C1 segment of cervical spinal cord (tissue), 14 donors: Measurements from ENCODE around the gene AGAP1.

ENCODE experiments used
- DNase-seq, 14 donors: peaks; one replicate each; lab custom pipeline; 2025; lab: John Stamatoyannopoulos, UW

The AGAP1 gene

DNA sequence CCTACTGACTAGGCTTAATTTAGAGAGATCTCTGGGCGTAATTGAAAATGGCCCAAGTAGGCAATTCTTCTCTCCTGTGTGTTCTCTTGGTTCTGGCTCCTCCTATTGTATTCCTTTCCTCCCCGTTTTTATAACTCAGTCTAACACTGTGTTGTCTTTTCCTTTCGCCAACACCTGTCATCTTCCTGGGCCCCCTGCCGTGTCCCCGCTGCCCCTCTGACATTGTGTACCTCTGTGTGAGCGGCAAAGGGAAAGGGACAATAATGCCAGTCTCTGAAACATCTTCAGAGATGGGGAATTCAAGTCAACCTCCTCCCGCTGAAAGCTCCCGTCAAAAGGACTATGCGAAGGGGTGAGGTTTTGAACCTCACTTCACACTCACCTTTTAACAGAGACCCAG is 463.4 kb downstream of the AGAP1 start:
- peak in 1 of 14 donors; percentile 86 for DNase-seq

DNA sequence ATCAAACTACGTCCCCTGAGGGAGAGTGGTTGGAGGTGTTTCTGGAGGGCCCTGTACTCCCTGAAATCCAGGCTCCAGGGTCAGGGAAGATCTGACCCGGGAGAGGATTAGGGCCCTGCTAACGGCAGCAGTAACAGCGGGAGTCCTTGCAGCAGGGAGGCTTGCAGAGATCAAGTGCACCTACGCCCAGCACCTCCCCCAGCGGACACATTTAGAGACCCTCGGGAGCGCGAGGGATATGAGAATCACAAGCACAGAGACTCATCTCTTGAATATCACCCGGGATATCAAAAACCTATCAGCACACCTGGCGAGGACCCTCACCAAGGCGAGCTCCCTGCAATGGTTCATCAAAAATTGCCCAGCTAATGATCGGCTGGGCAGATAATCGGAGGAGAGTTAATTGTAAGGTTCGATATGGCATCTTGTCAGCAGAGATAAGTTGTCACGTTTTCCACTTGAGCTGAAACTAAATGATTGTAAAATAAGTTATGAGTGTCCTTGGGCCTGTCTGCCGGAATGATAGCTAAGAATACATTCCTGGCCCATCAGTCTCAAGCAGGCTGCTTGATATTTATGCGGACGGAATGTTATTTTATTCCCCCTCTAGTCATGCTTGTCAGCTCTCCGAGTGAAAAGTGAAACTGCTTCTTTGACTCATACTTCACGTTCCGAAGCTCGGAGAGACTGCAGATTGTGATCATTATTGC is 464.5 kb downstream of the AGAP1 start:
- no peak for DNase-seq

DNA sequence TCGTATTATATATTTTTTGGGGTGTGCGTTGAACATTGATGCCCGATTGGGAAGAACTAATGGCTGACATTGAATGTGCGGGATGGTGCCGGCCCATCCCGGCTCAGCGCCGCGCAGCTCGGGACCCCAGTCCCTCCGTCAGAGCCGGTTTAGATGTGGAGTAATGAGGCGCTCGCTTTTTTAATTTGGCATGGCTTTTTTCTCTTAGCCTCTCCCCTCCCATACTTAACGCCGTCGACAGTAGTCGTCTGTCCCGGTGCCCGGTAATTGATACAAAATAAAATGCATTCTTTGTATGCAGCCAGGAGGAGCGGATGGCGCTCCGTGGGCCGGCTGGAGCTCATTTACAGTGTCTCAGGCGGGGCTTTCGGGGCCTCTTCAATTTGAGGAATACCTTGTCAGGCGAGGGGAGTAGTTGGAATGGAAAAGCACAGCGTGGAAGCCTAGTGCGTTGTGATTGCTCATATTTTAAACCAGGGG is 465.1 kb downstream of the AGAP1 start:
- no peak for DNase-seq

DNA sequence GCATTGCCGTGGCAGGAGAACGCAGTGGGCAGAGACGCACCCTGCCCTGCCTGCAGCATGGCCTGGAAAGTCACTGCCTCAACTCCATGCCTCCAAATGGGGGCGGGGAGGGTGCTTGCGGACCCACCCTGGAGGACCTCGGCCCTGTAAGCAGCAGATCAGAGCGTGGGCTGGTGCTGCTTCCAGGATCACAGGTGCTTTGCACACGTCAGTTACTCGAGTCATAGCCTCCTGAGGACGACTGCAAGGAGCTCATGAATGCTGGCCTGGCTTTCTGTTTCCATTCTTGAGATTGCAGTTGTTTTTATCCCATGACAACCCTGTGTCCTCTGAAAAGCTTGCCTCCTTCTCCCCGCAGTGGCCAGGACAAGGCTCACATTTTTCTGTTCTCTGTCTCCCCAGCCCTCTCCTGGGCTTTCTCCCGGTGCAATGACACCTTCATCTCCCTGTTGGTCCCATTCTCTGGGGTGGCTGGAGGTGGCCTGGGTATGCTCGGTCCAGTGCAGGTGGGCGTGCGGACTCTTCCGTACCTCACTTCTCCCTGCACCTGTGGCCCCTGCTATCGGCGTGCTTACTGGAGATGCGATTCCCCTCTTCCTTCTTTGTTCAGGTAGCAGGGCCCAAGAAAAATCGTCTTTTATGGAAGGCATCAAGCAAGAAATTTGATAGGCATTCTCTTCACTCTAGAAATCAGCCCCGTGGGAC is 466.3 kb downstream of the AGAP1 start:
- no peak for DNase-seq

DNA sequence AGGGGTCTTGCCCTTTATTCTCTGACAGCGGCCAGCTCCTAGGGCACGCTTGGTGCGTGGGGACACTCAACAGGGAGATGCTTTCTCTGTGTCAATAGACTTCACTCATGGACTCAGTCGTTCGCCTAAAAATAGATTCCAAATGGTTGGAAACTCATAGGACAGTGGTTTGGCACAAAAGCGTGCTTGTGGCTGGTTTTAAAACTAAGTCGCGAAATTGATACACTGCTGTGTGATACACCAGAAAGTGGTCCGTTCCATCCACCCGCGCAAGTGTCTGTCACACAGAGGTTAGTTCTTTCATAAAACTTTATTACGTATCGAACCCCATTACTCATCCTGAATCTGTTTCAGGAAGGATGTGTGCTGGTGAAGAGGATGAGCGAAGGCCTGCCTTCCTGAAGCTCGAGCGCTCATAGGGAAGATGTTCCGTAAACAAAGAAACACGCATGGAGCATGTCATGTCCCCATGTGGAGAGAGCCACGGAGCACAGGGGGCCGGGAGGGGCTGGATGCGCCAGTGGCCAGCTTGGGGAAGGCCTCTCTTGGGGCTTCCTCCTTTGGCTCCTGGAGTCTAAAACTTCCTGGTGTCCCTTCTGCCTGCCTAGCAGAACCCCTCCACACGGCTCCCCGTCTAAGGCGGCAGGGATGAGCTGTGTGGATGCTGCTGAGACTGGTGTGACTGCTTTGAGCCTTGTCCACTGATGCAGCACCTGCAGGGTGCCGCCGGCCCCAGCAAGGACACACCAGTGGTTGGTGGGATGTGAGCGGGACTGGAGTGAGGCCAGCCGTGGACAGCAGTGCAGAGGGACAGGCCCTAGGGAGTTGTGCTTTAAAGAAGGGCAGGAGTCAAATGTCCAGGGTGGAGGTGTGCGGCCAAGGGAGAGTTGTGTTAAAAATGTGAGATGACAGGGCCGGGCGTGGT is 467.1 kb downstream of the AGAP1 start:
- no peak for DNase-seq

DNA sequence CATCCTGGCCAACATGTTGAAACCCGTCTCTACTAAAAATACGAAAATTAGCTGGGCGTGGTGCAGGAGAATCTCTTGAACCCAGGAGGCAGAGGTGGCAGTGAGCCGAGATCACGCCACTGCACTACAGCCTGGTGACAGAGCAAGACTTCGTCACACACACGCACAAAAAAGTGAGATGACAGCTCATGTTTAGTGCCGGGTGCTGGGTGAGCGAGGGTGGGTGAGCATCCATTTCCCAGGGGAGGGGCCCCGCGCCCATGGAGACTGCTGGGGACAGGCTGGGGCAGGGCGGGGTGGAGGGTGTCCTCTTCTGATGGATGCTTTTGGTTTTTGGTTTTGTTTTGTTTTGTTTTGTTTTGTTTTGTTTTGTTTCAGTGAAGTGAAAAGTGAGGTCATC is 467.9 kb downstream of the AGAP1 start:
- no peak for DNase-seq

DNA sequence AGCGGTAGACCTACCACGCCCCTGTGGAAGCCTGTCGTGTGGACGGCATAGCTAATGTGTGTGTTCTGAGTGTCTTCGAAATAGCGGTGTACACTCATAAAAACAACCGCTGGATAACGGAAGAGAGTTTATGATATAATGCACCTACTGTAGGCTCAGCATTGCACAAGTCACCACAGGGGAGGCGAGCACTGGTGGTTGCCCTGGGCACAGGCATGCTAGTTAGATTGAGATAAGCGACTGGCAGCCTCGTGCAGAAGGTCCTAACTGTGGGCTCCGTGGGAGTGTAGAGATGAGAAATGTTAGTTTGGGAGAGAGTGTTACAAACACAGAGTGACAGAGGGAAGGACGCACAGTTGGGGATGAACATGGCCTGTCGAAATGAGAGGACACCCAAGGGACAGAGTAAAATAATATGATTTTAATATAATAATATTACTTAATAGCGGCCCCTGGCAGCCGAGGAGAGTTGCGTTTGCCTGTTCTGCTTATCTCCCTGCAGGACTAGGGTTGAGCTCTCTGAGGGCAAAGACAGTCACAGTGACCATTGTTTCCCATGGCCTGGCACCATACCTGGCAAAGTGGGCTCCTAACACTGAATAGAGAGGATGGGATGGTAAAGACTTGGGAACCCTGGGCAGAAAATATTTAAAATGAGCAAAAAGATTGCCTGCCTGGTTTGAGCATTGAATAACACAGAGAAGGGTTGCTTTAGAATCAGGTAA is 470.2 kb downstream of the AGAP1 start:
- DNase-seq, result no peak

DNA sequence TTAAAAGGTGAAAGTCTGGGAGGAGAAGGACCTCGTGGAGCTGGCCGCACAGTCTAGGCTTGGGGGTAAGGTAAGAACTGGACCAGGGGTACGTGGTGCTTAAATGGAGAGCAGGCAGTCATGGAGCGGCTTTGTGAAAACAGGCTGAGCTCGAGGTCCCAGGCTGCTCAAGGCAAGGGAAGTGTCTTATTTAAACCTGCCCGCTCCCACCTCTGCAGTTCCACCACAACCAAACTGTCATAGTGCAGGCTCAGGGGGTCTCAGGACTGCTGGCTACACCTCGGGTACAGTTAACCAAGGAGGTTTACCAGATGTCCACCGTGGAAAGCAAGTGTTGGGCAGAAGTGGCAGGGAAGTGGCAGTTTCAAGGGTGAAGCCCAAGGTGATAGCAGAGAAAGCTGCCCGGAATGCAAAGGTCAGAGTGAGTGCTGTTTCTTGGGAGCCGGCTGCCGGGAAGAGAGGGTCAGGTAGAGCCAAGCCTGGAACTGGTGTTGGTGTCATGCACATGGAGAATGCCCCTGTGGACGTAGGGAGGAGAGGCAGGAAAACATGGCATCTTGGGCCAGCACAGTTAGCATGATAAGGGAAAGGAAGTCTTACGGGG is 471.0 kb downstream of the AGAP1 start:
- no peak for DNase-seq

DNA sequence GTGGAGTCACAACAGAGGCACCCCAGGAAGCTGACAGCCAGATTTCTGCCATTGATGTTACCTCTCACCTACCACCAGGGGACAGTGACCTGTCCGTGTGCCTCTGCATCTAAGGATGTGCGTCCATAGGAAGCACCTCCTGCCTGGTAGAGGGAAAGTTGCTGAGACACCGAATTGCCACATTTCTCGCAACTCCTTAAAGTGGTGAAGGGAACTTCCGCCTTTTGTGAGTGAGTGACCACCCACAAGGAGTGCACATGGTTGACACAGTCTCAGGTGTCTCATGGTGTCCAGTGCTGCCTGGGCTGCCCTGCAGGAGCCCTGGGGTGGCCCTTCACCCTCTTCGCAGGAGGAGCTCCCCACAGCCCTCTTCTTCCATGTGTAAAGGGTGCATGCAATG is 472.6 kb downstream of the AGAP1 start:
- DNase-seq, result no peak

DNA sequence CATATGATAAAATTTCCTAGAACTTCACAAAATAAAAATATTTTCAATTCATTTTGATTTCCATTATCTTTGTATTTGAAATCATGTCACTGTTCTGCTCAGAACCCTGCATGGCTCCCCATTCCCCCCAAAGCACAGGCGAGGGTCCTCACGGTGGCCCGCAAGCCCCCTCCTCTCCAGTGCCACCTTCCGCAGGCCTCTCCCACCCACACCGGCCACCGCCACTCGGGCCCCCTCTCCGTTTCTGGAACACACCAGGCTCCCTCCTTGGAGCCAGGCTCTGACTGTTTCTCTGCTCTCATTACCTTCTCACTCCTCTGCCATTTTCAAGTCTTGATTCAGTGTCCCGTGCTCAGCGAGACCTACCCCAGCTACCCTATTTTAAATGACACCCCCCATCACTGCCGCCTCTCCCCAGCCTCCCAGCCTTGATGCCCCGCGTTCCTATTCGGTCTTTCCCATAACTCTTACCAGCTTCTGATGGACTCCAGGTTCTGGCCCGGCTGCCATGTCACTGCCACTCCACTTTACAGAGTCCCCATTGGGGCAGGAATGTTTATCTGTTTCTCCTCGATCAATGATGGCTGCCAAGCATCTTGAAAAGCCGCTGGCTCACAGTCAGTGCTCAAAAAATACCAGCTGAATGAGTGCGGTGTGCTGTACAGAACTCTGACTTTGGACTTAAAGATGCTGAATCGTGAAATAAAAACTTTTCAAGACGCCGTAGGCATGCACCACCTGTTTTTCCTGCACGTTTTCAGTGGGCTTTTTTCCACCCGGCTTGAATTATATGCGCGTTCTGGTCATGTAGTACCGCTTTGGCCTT is 473.3 kb downstream of the AGAP1 start:
- DNase-seq, result no peak

DNA sequence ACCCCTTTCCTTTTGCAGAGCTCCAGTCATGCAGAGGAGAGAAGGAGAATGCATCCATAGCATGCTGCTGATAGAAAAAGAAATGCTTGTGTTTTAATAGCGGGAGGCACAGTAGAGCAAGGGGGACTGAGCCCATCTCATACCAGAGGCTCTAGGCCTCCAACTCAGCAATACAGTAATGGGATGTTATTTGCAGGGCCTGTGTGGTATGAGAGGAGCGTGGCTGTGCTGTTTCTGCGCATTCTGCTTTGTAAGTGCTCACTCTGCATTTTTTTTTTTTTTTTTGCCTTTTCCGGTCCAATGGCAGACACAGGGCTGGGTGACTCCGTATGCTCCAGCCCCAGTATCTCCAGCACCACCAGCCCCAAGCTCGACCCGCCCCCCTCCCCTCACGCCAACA is 474.3 kb downstream of the AGAP1 start:
- DNase-seq, result no peak

DNA sequence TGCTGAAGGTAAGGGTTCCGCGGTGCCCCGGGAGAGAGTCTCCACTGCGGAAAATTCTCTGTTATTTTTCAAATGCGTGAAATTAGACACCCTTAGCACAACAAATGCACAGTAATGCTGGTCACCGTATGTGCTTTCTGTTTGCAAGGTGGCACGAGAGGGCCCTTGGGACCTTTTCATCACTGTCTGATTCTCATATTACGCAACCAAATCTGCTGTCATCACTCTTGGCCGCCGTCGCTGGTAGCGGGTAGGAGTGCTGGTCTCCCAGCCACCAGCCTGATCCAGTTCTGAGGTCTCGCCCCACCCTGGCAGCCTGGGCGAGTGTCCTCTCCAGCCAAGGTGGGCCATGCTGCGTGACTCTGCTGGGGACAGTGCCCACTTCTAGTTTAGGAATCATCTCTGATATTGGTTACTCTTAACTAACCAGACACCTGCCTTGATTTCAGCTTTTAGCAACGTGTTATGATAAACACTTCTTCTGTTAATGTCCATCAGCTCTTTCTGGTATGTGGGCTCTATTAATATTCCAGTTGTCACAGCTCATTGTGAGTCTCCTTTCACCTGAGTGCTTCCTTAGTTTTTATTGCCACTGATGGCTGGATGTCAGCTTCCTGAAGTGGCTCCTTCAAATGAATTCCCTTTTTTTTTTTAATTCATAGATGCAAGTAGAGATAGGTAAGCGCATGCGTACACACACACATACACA is 474.9 kb downstream of the AGAP1 start:
- DNase-seq, result no peak

DNA sequence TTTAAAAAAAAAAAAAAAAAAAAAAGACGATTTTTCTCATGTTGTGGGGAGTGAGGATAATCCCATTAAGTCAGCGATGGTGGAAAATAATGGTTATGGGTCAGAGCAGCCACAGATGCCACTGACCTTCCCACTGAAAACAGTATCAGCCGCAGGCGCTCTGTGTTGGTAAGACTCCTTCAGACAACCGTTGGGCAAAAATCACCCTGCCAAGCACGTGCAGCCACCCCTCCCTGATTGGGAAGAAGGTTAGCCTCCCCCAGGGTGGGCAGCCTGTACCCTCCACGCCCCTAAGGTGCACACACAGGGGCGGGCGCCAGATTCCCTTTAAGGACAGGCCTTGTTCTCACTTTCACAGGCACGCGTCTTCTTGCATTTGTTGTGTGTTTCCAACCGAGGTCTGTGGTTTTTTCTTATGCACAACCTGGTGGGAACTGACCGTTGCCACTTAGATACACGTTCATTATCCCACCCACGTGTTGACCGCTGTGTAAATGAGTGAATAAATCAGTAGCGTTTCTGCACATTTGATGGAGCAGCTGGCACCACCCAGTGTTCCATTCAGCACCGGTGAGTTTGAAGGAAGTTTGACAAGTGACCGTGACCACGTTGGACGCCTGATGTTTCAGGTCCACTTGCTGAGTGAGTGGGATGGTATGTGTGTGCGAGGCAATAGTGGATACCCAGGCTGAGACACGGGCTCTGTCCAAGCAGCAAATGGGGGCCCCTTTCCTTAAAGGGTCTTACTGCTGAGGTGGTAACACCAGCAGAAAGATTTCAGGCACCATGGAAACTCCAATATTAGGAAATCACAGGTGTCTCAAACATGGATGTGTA is 476.6 kb downstream of the AGAP1 start:
- no peak for DNase-seq

DNA sequence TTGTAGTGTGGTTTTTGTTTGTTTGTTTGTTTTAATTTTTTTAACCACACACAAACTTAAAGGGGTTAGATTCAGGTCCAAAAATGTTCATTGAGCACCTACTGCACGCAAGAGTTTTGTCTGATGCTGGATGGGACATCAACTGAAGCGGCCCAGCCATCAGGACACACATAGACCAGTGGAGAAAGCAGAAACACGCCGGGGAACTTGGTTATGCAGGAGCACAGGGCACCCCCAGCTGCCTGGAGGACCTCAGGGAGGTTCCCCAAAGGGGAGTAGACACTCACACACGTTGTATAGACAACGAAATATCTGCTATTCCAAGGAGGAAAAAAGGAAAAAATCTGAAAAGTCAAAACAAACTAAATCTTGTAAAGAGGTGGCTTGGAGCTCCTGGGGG is 482.7 kb downstream of the AGAP1 start:
- no peak for DNase-seq

DNA sequence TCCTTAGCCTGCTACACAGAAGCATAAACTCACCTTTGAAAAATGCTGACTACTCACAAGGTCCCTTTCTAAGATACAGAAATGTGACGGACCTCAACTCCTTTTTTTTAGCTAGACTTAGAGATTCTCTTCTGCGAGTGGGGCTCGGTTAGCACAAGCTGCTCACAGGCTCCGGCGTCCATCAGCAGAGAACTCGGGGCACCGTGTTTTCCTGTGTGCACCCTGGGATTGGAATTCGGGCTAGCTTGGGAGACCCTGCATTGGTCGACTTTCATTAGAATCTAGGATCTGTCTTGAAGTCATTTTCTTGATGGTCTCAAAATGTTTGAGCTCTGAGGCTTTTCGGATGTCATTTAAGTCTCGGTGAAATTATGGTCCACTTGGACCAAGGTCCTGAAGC is 483.1 kb downstream of the AGAP1 start:
- DNase-seq, result no peak

DNA sequence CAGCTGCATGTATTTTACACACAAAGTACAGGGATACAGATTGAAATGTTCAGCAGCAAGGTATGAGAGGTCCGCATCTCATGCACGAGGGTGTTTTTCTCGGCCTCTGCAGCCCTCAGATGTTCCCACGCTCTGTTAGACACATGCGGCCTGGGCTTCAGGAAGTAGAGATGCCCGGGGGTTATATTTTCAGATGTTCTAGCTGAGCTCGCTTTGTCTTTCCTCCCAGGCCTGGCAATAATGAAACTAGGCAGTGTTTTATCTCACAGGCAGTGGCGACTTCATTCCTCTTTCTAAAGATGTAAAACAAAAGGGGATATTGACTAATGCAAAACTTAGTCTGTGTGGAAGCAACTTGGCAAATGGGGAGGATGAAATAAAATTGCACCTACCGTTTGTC is 483.6 kb downstream of the AGAP1 start:
- DNase-seq, result no peak

DNA sequence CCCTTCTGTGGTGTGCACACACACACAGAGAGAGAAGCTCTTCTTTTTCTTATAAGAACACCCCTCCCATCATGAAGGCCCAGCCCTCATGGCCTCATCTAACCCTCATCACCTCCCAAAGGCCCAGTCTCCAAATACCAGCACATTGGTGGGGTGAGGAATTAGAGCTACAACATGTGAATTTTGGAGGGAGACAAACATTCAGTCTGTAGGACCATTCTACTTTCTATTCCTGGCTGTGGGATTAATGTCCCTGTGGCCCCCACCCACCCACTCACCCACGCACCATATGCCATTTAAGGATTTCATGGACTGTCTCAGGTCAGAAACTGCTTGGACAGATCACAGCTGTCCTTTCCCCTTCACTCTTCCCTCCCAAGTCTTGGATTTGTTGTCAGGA is 484.2 kb downstream of the AGAP1 start:
- DNase-seq, result no peak

DNA sequence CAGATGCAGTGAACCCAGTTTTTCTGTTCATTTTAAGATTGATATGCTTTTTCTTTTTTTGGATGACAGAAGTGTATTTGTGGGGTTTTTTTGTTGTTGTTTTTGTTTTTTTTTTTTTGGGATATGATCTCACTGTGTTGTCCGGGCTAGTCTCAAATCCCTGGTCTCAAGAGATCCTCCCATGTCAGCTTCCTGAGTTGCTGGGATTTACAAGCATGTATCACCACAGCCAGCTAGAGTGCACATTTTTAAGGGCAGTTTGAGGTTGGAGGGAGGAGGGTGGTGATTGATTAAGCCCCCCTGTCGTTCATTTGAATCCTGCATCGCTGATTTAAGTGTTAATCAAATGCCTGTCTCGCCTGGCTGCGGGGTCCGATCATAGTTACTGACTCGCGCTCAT is 485.2 kb downstream of the AGAP1 start:
- DNase-seq, result no peak
